Measurements from ENCODE around the gene LY86. TPM values are rescaled to one million over a fixed set of nuclear protein-coding genes. Genes with fewer than 3 reads are reported as not detected.

Gene LY86
- total RNA-seq, 1 donor from 2014 or later, result 5.4 TPM

DNA sequence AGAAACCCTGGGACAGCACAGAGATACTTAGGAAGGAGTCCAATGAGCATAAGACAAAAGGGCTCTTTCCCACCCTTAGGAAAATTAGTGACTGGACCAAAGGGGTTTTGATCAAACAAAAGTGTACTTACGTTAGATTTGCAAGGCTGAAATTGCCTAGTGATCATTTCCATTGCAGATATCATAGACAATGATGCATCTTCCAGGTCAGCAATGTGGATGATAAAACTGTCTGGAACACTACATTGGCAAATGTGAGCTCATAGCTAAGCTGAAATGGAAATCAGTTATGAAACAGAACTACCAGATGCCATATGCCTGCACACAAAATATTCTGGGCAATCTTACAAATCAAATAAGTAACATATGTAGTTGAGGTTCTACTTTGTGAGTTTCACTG lies 34.0 kb downstream of the LY86 start:
- DNase-seq (ENCODE audit: low spot score), result no peak

DNA sequence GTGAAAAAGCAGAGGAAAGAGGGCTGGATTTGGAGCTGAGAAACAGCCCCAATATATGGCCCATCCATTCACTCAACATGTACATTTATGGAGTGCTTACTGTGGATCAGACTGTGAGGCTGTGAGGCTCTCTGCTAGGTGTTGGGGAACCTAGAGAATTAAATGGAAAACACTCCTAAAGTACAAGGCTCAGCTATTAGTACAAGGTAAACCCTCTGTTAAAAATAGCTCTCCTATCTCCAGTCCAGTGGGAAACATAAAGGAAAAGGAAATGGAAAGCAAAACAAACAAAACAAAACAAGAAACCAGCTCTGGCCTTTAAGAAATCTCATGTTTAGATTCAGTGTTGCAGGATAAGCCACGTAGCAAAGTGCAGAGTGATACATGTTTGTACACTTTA lies 35.0 kb downstream of the LY86 start:
- DNase-seq (ENCODE audit: low spot score), result no peak

DNA sequence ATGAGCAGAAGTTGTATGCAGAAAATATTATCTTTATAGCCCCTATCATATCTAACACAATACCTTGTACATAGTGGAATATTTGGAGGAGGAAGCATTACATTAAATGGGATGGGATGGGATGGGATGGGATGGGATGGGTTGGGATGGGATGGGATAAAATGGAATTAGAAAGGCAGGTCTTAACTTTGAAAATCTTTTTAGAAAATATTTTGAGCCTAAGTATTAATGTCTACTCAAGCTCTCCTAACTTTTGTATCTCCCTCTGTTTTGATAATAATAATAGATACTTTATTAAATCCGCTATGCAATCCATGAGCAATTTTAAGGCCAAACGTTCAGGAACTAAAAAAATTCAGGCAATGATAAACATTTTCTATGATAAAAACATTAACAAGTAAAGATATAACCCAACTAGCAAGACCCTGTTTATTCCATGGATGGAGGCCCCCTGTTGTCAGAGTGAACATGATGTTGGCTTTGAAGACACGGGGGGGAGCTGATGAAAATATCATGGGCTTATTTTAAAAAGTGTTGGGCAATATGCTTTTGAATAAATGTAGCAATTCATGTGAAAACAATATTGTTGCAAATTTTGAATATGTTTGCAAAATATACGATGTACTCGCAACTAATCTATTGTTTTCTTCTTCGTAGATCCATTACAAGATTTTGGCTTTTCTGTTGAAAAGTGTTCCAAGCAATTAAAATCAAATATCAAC lies 35.9 kb downstream of the LY86 start:
- DNase-seq (ENCODE audit: low spot score), result no peak

DNA sequence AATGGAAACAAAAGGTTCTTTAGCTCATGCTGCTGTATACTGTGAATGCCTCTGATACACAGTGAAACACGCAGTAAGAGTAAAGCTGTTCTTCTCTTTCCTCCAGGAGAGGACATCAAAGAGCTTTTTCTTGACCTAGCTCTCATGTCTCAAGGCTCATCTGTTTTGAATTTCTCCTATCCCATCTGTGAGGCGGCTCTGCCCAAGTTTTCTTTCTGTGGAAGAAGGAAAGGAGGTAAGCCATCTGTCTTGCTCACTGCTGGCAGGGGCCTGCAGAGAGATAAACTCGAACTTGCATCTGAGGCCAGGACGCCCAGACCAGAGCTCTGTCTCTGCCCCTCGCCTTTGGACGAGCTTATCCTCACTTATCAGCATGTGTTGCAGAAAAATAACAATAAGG lies 37.7 kb downstream of the LY86 start:
- DNase-seq (ENCODE audit: low spot score), result no peak

DNA sequence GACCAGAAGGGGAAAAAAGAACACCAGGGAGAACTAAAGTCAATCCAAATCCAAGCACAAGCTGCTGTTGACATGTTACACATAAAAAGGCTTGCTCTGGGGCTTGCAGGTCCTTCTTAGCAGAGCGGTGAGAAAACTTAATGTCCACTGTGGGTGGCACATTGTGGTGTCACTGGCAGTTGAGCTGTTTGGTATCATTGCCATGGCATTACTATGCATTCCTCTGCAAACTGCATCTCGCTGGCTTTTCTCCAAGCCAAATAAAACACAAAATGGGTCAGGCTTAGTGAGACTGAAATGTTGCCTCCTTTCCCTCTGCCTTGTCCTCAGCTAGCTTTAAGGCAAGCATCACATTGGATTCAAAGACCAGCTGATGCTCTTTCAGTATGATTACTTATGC lies 40.9 kb downstream of the LY86 start:
- no peak for DNase-seq (ENCODE audit: low spot score)

DNA sequence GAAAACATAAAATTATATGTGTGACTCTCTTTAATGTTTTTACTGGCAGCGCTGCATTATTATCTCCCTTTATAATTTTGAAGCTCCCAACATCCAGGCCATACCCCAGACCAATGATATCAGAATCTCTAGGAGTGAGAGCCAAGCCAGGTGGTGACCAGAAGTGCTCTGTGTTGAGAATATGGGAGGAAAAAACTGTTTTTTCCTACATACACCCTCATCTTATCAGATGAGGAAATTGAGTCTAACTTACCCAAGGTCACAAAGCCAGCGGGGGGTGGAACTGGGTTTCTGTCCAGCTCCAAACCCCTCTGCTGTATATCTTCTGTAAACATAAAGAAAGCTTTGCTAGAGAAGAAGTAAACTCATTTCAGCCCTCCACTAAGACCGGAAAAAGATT lies 42.5 kb downstream of the LY86 start:
- DNase-seq (ENCODE audit: low spot score), result no peak

DNA sequence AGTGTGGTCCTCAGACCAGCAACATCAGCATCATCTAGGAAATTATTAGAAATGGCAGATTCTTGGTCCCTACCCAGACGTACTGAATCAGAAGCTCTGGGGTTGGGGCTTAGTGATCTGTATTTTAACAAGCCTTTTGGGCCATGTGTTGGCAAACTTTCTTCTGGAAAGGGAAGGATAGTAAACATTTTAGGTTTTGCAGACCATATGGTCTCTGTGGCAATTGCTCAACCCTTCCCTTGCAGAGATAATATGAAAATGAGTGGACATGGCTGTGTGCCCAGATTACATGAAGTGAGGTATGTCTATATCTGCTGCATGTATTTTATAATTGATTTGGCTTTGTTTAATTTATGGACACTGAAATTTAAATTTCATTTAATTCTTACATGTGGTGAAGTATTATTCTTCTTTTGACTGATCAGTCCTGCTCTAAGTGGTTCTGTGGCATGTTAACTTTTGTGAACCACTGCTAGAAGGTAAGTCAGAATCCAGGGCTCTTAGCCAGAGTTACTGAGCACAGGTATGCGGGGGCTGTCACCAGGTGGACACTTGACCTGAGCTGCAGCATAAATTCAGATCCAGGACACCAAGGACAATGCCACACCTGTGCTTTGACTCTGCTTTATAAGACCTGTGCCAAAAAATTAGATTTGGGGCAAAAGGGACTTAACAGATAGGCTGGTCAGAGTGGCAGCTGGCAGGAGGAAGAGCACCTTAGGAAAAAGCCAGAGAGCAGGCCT lies 43.2 kb downstream of the LY86 start:
- no peak for DNase-seq (ENCODE audit: low spot score)

DNA sequence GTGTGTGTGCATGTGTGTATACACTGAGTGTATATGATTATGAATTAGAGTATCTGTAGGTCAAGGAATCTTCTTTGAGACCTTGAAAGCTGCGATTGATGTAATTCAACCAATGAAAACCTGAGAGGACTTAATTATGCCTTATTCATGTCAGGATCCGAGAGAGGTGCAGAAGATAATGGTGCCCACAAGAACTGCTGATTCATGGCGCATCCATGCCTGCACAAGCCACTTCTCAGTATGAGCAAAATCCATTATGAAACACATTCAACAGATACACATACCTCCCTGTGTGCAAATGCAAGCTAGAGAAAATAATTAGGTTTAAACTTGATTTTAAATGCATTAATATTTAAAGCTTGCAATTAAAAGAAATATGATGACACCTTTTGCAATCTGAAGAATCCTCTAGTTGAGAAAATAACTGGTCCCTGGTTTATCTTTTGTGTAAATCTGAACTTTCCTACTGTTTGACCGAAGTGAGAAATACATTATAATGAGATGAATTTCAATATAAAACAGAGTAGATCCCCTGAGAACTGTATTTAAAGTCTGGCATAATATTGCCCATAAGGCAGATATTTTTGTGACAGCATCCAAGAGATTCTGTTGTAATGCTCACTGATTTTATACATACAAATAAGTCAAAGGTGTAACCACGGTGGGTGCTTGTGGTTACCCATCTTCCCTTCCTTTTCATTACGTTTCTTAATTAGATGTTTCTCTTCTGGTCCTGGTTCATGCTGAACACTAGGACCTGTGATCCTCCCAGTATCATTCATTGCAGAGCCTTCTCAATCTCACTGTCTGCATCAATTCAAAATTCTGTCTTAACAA lies 45.6 kb downstream of the LY86 start:
- DNase-seq (ENCODE audit: low spot score), result peak; percentile 4

DNA sequence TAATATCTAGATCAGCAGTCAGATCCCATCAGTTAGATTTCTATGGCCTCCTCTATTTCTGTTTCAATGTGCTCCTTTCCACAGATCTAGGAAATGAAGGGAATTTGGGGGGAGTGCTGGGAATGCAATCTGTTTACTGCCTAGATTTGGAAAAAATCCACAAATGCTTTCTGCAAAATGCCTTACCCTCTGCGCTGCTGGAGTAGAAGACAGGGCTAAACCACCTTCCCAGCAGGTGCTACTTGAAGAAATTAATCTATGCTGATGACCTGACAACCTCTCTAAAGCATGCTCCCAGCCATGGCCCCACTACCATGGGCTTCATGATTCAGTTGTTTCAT lies 46.2 kb downstream of the LY86 start:
- no peak for DNase-seq (ENCODE audit: low spot score)

DNA sequence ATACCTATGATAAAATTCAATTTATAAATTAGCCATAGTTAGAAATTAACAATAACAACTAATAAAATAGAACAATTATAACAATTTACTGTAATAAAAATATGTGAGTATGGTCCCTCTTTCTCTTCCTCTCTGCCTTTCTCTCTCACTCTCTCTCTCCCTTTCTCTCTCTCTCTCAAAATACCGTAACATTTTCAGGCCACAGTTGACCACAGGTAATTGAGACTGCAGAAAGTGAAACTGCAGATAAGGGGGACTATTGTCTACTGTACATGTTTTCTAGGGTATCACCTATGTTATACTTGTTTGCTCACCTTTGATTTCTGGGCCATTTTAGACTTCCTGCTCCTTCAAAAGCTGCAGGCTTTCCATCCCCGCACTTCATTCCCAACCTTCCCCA lies 46.8 kb downstream of the LY86 start:
- DNase-seq (ENCODE audit: low spot score), result no peak

DNA sequence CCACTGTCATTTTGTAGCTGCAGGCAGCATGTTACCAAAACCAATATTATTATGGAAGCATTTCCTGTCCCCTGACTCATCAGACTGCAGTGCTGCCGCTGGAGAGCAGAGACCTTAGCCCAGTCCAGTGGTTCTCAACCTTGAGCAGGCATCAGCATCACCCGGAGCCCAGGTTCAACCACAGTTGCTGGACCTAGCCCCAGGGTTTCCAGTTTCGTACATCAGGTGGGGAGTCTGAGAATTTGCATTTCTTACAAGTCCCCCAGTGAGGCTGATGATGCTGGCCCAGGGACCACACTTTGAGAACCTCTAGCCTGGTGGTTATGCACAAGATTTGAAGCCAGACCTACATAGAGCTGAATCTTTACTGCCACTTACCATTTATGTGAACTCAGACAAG lies 47.3 kb downstream of the LY86 start:
- no peak for DNase-seq (ENCODE audit: low spot score)

DNA sequence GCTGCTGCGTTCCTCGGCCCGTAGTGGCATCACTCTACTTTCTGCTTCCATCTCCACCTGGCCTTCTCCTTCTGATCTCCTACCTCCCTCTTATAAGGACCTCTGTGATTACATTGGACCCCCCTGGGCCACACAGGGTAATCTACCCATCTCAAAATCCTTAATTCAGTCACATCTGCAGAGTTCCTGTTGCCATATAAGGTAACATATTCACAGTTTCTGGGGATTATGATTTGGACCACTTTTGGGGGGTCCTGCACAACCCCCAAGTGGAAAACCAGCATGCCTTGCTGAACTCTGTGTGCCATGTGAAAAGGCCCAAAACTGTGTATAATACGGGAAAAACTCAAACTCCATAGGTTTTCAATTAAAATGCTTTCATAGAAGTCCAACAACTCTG lies 51.1 kb downstream of the LY86 start:
- no peak for DNase-seq (ENCODE audit: low spot score)

DNA sequence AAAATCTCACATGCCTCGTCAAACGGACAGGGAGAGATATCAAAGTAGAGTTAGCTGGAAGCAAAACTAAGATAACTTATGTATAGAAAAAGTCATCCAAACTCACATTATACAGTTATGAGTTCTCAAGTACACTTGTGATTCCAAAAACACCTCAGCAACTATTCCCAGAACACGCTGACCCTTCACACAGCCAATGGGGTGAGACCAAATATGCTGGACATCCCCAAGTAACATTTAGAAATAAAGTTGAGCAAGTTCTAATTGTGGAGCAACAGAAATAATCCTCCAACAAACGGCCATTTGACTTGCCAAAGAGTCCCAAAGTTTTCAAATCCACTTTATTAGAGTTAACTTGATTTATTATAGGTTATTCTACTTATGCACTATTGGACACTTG lies 52.4 kb downstream of the LY86 start:
- no peak for DNase-seq (ENCODE audit: low spot score)

DNA sequence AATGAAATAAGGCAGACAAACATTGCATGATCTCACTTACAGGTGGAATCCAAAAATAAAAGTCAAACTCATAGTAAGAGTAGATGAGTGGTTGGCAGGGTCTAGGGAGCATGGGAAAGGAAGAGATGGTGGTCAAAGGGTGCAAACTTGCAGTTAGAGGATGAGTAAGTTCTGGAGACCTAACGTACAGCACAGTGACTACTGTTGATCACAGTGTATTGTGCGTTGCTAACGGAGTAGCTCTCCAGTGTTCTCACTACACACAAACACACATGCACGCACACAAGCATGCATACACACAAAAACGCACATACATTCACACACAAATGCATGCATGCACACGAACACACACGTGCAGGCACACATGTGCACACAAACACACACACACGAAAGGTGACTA lies 54.9 kb downstream of the LY86 start:
- no peak for DNase-seq (ENCODE audit: low spot score)

DNA sequence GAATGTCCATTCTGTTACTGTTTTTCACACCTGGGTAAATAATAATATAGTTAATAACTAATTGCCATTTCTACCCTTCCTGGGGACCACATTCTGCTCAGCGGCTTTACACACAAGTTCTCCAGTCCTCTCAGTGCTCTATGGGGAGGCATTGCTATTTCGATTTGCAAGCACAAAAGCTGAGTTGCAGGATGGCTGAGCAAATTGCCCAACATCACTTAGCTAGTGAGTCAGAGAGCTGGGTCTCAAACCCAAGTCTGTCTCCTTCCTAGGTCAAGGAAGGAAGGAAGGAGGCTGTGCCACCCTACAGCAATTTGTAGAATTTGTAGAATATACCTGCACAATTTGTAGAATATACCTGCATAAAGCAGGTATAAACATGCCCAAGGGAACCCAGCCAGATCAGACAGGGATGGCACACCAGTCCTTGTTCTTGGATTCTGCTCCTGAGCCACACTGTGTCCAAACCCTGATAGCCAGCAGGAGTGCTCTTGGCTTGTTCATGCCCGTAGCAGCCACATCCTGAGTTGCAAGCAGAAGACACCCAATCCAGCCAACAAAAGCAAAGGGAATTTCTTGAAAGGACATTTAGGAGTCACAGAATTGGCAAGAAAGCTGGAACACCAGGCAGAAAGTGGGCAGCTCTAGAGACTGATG lies 56.9 kb downstream of the LY86 start:
- no peak for DNase-seq (ENCODE audit: low spot score)

DNA sequence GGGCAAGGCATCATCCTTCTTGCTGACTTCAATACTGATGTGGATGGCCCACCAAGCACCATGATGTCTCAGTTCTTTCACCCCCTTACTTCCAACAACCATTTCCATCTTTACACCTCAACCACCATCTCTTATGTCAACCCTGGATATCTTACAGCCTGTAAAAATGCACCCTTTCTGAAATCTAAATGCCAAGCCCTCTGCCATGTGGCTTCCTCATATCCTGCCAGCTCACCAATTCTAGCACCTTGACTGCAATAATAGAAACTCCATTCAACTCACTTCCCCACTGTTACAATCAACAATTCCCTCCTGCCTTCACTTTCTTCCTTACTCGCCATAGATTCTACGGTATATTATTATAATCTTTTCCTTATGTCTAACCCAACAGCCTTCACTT lies 57.9 kb downstream of the LY86 start:
- DNase-seq (ENCODE audit: low spot score), result no peak

DNA sequence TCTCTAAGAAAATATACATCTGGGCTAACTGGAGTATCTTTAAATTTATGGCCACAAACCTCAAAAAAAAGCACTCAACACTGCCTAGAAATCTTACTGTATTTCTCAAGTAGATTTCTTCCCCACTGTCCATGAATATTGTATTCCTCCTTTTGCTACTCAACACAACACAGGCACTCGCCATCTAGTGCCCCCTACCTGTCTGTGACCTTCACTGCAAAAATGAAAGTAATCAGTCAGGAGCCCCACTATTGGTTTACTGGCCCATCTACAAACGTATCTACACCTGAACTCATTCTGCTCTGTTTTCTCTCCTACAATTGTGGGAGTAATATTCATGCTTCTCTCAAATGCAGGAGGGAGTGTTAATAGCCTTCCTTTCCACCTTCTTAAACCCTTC lies 58.3 kb downstream of the LY86 start:
- DNase-seq (ENCODE audit: low spot score), result no peak

DNA sequence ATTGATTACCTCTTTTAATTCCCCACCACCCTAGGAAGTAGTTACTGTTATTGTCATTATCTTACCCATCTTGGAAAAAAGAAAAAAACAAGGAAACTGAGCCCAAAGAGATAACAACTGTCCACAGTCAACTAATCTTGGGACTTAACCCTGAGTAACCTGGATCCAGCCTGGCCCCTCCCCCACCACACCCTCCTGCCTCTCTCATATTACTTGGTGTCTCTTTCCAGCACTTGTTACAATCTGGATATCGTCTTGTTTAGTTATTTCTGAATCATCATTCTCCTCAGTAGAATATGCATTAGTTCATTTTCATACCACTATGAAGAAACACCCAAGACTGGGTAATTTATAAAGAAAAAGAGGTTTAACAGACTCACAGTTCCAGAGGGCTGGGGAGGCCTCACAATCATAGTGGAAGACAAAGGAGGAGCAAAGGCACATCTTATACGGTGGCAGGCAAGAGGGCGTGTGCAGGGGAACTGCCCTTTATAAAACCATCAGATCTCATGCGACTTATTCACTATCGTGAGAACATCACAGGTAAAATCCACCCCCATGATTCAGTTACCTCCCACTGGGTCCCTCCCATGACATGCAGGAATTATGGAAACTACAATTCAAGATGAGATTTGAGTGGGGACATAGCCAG lies 60.3 kb downstream of the LY86 start:
- no peak for DNase-seq (ENCODE audit: low spot score)

DNA sequence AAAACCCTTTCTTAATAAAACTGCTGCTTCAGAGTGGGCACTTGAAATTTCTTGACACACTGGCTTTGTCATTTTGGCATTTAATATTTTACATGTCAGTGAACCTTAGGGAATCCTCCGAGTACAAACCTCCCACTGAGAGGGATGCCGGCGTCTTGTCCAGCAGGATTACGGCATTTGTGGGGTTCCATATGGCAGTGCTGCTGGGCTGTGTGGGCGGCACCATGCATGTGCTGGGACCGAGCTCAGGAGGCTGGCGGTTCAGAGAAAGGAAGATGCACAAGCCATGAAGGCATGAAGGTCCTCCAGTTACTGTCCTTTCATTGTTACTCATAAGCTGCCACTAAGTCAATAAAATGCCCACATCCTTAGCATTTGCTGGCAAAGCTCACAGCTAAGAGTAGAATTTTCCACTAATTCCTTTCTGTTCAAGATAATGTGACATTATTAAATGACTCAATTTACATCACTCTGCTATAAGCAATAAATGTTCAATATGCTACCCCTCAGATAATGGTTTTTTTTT lies 61.4 kb downstream of the LY86 start:
- no peak for DNase-seq (ENCODE audit: low spot score)

DNA sequence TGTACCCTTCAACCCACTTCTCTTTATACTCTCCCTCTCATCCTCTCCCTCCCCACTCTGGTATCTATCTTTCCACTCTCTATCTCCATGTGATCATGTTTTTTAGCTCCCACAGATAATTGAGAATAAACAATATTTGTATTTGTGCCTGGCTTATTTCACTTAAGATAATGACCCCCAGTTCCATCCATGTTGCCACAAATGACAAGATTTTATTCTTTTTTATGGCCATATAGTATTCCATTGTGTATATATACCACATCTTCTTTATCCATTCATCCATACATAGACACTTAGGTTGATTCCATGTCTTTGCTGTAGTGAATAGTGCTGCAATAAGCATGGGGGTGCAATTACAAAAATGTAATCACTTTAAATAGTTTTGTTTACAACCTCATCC lies 62.3 kb downstream of the LY86 start:
- no peak for DNase-seq (ENCODE audit: low spot score)

DNA sequence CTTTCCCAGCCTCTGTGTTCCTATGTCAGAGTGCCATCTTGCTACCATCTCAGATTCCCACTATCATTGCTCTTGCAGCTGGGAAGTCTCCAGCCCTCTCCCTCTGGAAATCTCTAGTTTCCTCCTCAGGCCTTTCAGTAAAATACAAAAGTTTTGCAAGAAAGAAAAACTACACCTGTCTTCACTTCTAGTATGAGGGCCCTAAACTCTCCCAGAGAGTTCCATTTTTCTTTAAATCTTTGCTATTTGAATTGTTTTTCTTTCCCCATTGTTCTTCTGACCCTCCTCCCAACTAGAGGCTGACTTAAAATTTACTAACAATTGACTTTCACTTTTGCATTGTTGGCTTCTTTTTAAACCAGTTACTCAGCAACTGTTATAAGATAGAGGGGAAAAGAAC lies 62.8 kb downstream of the LY86 start:
- no peak for DNase-seq (ENCODE audit: low spot score)

Data from mesenteric fat pad (tissue), 1 donor.